ENCODE data around the gene KLHL4.

DNA sequence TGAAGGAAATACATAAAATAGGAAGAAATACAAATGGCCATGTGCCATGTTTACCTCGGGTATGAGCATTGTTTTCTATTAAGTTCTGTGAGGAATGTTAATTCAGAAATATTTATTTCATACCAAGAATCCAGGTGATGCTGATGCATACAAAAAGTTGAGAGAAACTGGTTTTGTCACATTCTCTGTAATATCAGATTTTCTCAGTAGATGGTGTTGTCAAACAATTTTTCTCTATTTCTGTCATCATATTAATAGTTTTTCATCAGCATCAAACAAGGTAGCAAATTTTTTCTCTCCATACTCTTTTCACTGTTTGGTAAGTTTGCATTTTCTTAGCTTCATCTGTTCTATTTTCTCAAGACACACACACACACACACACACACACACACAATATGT is 179.8 kb downstream of the KLHL4 start:
- no peak for TF ChIP-seq POLR2A (IDR thresholded peaks at IDR 0.05)
- TF ChIP-seq, protein P1, sequence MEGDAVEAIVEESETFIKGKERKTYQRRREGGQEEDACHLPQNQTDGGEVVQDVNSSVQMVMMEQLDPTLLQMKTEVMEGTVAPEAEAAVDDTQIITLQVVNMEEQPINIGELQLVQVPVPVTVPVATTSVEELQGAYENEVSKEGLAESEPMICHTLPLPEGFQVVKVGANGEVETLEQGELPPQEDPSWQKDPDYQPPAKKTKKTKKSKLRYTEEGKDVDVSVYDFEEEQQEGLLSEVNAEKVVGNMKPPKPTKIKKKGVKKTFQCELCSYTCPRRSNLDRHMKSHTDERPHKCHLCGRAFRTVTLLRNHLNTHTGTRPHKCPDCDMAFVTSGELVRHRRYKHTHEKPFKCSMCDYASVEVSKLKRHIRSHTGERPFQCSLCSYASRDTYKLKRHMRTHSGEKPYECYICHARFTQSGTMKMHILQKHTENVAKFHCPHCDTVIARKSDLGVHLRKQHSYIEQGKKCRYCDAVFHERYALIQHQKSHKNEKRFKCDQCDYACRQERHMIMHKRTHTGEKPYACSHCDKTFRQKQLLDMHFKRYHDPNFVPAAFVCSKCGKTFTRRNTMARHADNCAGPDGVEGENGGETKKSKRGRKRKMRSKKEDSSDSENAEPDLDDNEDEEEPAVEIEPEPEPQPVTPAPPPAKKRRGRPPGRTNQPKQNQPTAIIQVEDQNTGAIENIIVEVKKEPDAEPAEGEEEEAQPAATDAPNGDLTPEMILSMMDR (IDR thresholded peaks at IDR 0.05): no peak

All from right lobe of liver (tissue), 4 donors.